GM15510 (cell line): ENCODE data around the gene FARS2.

ENCODE experiments used
- POLR2A ChIP-seq: IDR thresholded peaks from 3 replicates; pipeline ENCODE4 v1.6.1; 2011; ENCODE audit warnings: borderline replicate concordance; ENCODE audit not compliant: insufficient read length; ENCODE audit errors: extremely low read depth

Gene FARS2

DNA sequence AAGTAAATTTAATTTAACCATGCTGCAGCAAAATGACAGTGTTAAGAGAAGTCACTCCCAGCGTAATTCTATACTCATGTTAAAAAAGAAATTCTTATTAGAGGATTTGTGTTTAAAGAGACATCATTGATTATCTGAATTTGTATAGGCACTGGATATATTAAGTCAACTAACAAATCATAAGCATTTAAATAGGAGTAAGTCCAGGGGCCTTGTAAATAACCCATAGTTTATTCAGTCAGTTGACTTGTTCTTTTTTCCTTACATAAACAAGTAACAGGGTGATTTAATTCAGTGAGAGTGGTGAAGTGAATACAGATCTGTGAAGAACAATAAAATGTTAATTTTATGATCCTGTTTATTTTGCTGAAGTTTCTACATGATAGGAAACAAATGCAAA, 23.0 kb upstream of the FARS2 start:
- no peak for TF ChIP-seq POLR2A

DNA sequence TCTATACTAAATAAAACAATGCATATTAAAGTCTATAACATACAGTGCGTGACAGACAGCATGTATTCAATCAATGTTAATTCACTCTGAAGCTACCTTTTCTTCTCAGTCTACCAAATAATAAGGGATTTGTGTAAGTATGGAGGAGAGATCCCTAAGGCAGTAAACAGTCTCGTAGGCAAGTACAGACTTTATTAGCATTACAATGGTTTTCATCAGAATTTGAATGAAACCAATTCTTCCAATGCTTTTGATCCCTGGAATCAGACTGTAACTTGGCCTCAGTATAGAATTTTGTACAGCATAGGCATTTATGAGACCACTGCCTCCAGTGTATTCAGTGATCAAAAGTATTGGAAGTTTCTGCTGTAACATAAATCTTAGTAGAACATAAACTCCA, 20.1 kb upstream of the FARS2 start:
- no peak for TF ChIP-seq POLR2A

DNA sequence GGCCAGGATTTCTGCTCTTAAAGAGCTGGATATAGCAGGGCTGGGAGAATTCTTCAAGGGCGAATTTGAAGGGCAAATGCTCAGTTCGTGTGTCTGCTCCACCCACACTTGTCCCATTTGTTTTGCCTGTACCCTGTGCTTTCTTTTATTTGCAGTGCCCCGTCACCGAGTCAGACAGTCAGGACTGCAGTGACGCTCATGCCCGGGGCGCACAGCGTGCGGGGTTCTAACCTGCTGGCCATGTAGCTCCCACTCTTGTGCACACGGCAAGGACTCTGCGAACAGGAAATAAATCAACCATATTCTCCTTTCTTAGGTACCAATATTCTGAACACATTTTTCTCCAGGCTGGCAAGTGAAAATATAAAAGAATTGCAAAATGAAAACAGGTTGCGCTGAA, 18.2 kb upstream of the FARS2 start:
- TF ChIP-seq POLR2A: no peak

DNA sequence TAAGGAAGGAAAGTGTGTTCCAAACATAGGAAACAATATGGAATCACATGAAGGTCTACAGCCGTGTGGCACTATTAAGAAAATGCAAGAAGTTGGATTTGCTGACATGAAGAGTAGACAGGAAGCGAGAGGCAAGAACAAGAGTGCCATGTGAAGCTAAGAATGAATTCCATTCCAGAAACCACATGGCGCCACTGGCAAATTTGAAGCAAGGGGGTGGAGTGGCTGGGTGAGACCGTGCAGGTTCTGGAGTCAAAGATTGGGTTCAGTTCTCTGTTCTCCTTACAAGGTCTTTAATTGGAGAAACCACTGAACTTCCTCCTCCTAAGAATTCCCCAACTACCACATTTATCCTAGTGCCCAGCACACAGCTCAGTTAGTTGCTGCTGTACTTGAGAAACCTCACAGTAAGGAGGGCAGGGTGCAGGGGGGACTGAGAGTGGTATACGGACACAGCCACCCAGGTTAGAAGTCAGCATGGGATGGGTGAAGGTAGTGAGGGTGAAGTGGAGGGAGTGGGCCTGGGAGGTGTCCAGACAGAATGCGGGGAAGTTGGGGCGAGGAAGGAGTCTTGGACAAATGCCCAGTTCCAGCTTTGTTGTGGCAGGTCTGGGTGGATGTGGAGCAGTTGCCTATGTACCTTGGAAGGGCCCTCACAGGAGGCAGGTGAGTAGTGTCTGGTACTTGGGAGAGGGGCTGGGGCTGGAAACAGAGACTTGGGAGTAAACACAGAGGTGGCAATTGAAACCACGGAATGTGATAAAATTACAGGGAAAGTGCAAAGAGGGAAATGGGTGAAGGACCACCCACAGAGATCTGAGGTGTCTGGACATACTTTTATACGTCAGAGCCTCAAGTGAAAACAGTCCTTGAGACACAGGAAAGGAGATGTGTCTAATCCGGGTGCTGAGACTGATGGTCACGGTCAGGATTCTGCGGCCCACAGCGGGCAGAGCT, 14.9 kb upstream of the FARS2 start:
- no peak for TF ChIP-seq POLR2A

DNA sequence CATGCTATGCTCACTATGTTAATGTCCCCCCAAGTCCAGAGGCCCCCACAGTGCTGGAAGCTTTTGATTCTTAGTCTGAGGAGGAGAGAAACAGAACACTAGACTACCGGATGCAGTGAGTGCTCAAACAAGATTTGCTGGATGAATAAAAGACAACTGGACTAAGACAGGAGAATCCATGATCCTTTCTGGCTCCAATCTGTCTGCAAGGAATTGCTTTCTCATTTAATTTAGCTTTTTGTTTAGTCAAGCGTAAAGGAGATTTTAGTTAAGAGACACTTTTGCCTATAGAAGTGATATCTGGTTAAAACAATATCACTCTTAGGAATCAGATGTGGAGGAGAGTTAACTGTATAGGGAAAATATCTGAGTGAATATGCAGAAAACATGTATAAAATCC, 14.1 kb upstream of the FARS2 start:
- TF ChIP-seq POLR2A: no peak

DNA sequence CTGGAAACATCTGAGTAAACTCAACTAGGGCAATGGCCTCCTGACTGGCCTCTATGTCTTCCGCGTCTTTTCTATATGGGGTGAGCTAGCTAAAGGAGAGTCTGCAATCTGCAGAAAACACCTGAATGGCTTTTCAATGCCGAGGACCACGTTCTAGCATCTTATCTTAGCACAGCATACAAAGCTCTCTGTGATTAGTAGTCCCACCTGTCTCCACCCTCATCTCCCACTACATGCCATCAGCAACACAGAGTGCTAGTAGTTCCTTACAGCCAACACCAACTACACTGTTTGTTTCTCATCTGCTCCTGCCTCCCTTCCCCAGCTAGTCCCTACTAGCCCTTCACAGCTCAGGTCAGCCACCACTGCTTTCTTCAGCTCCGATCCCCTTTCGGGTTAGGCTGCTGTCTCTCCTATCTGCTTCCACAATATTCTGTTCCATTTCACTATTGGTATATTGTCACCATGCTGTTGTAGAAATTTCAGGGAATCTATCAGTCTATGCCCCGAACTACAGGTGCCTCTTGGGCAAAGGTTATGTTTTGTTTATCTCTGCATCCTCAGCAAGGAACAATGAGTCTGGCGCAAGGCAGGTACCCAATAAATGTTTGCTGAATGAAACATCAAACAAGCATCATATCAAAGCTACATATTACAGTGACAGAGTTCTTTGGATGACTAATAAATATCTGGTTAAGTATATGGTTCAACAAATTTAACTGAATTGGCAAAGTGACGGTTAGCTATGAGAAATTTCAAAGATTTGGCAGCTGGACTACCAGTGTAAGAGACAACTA, 12.8 kb upstream of the FARS2 start:
- no peak for TF ChIP-seq POLR2A

DNA sequence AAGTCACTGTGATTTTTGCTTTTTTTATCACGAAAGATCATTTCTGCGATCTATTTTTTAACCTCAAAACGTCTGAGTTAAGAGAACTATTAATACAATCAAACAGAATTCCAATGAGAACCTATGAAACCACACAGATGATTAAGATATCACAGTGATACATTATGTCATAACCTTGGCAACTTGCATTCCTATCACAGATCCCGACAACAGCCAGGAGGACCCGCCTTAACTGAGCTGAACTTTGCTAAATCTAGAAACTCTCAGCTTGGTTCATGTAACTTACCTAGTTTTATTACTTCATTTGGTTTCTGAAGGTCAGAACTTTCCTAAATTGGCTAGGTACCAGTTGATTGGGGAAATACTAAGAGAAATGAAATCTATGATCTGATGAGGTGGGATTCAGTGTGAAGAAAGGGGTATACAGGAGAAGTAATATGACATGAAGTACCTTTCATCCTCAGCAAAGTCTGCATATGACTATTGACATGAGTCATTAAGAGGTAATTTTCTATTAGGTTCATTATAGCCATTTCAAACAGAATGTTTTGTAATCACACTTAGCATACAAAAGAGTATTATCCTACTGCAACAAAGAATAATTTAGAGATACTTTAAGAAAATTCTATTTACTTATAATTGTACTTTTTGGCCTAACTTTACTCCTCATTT, 11.7 kb upstream of the FARS2 start:
- TF ChIP-seq POLR2A: no peak

DNA sequence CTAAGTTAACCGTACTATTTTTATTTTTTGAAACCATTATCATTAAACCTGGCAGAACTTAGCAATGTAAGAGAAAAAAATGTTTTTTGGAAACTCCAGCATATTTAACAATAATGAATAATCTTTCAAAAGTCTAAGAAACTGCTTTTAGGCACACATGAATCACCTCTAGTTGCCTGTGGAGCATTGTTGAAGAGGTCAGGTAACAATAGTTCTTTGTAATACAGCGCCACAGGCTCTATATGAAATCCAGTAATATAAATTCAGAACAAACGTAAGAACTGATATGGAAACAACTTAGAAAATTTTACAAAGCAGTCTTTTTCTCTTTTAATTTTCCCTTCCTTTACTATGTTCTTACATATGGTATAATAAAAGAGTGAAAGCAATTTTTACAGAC, 10.9 kb upstream of the FARS2 start:
- no peak for TF ChIP-seq POLR2A

DNA sequence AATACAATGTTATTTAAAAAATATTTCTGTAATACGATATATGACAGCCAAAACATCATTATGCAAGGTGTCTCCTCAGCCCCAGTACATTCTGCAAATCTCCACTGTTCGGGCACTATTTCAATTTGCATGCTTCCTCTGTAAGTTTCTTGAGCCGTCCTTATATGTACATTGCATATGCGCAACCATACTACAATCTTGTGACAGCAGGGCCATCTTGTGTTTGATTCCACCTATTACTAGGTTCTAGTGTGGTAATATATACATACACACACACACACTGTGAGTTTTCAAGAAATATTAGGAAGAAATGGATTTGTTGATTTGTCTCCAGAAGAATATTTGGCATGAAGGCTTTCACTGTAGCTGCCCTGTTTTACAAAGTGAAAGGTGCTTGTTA, 10.4 kb upstream of the FARS2 start:
- no peak for TF ChIP-seq POLR2A

DNA sequence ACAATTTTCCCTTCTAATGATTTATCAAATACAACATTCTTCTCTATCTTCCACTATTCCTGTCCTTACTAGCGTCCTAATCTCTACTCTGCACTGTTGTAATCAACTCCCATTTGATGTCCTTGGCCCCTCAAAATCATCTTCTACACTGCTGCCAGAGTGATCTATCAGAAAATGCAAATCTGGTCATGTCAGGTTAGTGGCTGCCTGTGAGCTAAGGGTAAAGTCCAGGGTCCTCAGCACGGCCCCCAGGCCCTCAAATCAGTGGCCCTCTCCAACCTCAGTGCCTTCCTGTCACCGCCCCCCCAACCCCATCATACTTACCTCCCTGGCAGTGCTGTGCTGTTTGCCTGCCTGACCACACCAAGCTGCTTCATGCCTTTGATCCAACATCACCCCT, 4.4 kb upstream of the FARS2 start:
- TF ChIP-seq POLR2A: no peak

DNA sequence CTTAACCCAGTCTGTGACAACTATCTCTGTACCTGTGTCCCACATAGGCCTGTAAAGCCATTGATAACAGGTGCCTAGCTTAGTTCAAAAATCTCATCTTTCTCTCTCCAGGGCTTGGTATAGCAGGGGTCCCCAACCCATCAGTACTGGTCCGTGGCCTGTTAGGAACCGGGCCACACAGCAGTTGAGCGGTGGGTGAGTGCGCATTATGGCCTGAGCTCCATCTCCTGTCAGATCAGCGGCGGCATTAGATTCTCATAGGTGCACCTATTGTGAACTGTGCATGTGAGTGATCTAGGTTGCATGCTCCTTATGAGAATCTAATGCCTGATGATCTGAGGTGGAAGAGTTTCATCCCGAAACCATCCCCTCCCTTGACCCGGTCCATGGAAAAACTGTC, 3.9 kb upstream of the FARS2 start:
- no peak for TF ChIP-seq POLR2A

DNA sequence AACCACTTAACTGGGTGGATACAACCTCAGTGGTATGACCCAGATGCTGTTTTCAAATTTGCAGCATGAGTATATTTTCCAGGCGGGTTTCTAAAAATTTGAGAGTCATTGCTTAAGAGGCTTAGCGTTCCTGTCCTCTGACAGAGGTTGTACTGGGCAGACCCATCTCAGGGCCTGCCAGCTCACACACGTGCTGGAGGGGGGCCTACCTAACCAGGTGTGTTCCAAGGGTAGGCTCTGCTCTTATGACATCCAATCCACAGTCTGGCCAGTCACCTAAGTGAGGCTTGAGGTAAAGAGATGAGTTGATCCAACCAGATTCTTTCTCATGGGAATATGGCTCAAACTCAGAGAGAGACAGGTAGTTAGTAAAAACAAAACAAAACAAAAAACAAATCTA, 1.9 kb upstream of the FARS2 start:
- TF ChIP-seq POLR2A: no peak

DNA sequence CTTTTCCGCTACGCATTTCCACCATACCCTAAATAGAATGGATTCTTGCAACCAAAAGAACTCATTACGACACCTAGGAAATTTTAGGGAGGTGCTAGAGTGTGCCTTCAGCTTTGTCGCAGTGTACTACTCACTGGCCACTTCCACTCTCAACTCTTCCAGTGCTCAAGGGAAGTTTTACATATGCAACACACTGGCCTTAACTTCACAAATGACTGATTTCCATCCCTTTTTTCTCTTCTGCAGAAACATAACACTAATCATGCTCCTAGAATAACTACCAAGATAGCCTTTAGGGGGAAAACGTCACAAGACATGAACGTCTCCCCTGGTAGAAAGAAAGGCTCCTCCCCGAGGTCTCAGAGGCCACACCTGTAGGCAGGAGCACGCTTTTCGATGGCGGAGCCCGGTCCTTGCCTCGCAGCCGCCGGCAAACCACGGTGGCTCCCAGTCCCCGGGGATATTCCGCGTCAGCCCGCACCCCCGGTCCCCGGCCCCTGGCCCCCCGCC, 1.1 kb upstream of the FARS2 start:
- TF ChIP-seq POLR2A: no peak

DNA sequence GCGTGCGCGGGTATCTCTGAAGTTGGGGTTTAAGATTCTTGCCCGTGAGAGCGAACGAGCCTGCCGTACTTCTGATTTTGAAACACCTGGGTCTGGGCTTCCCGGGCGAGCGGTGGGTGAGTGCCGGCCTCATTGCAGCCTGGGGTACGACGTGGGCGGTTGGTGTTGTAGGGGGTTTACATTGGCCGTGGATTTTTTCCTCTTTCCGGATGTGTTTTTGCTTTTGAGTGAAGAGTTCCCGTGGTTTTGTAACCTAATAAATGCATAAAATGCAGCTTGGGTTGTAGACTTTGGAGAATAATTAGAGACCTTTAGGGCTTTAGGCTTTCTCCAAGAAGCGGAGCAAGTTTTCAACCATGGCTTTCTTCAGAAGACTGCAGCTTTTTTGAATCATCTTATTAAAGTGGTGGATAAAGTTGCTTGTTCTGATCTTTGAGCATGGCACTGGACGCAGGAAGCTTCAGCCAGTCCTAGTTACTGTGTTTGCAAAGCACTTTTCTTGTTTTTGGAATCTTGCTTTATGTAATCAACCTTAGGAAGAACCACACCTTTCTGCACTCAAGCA, 314 bp downstream of the FARS2 start:
- no peak for TF ChIP-seq POLR2A

DNA sequence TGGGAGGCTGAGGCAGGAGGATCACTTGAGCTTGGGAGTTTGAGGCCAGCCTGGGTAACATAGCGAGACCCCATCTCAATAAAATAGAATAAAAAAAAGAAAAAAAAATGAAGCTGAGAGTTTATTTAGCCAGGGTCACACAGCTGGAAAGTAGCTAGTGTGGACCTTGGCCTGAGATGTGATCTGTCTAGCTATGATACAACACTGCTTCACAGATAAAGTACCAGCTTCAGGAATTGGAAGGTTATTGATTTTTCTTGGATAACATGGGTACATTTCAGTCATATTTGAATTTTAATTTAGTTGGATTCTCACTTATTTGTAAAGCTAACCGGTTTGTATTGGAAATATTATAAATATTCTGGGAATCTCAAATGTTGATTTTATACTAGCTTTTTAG, 5.1 kb downstream of the FARS2 start:
- no peak for TF ChIP-seq POLR2A
